Ramos (cell line): ENCODE measurements around the gene GPR176.

Experiments used
- in situ Hi-C: fragments of 300-500 bp; cut with MboI; formaldehyde crosslinking; loops from one replicate; pipeline ENCODE4 v1.14.3; 2022; ENCODE audit warnings: low sequenced_read_pairs; ENCODE audit not compliant: unreplicated experiment

GPR176 gene

DNA sequence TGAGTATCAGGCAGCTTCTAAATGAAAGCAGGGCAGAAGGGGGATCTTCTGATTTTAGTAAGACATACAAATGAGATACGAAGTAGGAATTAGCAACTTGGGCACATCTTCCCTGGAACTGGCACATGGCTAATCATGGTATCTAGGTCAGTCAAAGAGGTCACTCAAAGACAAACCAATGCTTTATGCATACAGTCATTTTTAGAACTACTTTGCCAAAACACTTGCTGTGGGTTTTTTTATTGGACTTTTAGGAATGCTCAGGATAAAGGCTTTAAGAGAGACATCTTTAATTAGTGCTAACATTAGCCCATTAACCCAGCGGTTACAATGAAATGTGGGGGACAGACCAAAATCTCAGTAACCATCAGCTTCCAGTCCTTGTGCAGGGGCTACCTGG is 51.7 kb downstream of the GPR176 start:
- in situ Hi-C loops: no loop called here

DNA sequence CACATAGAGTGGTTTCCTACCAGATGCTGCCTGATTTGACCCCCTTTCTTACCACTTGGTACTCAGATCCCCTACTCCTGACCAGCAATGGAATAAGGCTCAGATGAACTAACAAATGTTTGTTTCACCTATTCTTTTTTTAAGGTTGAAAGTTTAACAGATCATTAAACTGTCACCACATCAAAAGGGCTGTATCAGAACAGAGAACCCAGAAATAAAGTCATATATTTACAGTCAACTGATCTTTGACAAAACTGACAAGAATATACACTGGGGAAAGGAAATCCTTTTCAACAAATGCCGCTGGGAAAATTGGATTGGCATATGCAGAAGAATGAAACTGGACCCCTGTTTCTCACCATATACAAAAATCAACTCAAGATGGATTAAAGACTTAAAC is 56.0 kb downstream of the GPR176 start:
- in situ Hi-C loops: no loop called here

DNA sequence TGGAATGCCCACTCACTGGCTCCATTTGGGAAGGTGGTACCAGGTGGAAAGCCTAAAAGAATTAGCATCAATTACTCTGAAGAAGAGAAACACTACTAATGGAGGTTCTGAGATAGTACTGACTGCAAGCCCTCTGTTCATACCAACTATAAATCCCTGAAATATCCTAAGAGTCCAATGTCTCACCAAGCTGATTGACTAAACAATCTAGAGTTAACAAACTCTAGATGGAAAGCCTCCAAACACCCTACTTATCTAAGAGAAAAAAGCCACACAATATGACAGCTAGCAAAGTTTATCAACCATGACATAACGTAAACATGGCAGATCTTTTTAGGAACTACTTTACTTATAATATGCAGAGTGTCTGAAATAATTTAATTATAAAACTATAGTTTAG is 59.2 kb downstream of the GPR176 start:
- in situ Hi-C loops: no loop called here

DNA sequence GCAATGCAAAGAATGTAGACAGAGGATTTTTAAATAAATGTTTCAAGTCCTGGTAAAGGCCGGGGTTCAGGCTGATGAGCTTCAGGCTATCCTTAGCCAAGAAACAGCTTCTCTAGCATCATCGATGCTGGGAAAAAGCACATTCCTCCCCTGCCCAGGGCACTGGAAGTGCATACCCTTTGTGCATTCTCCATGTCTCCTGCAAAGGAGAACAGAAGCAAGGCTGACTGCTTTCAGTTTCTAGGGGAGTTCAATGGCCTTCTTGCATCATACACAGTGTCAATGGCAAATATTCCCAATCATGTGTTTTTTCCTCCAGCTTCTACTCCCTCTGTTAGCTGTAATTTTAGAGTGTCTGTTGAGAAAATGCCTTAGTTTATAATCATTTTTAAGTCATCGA is 59.9 kb downstream of the GPR176 start:
- in situ Hi-C loops: no loop called here

DNA sequence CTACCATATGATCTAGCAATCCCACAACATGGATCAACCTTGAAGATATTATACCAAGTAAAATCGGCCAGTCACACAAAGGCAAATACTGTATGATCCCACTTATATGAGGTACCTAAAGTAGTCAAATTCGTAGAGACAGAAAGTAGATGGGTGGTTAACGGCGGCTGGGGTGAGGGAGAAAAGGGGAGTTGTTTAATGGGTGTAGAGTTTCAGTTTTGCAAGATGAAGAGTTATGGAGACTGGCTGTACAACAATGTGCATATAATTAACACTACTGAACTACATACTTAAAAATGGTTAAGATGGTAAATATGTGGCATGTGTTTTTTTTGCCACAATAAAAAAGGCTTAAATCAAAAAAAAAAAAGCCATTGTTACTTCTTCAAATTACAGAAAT is 60.4 kb downstream of the GPR176 start:
- in situ Hi-C loops: no loop called here

DNA sequence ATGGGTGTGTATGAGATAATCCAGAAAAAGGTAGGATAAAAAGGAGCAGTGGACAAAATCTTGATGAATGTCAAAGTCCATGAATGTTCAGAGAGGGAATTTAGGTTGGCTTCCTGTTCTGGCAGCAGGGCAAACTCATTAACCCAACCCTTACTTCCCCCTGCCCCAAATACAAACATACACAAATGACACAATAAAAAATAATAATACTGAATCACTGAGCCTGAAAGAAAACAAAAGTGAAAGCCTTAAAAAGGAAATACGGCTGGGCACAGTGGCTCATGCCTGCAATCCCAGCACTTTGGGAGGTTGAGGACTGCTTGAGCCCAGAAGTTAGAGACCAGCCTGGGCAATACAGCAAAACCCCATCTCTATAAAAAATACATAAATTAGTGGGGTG is 62.9 kb downstream of the GPR176 start:
- in situ Hi-C loops: no loop called here

DNA sequence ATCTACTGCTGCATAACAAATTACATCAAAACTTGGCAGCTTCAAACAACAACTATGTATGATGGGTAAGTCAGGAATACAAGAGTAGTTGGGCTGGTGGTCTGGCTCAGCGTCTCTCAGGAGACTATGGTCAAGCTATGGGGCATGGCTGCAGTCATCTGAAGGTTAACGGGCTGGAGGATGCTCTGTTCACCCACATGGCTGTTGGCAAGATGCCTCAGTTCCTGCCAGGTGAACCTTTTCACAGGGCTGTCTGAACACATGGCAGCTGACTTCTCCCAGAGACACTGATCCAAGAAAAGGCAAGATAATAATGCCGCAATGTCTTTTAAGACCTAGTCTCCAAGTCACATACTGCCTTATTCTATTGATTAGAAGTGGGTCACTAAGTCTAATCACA is 63.7 kb downstream of the GPR176 start:
- in situ Hi-C loops: no loop called here

DNA sequence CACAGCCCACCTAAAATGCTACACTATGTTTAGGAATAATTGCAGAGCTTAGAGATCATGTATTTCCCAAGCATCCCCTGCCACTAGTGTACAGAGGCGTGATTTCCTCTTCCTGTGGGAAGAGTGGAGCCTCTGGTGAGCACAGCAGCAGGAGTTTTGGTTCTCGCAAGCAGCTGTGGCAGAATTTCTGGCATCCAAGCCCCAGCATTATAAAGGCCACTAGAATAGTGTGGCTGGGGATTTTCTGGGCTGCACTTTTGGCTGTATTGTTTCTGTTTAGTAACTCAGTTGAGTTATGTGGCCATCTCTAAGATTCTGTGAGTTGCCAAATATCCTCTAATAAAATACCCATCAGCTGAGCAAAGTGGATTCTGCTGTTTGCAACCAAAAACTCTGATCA is 64.7 kb downstream of the GPR176 start:
- in situ Hi-C loops: no loop called here

DNA sequence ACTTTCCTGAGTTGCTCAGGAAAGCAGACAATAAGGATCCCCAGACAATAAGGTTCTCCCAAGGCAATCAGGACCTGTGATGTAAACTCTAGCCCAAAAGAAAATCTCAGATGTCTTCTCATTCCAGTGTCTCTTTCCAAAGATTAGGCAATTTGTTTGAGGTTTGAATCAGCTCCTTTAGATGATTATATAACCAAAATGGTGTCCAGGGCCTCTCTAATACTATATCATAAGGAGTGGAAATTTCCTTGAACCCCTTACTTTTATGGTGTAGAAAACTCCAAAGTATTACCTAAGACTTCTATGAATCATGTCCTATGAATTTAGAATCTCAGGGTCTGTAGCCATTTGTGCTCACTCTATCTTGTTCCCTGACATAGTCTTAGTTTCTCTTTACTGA is 65.9 kb downstream of the GPR176 start:
- in situ Hi-C loops: no loop called here

DNA sequence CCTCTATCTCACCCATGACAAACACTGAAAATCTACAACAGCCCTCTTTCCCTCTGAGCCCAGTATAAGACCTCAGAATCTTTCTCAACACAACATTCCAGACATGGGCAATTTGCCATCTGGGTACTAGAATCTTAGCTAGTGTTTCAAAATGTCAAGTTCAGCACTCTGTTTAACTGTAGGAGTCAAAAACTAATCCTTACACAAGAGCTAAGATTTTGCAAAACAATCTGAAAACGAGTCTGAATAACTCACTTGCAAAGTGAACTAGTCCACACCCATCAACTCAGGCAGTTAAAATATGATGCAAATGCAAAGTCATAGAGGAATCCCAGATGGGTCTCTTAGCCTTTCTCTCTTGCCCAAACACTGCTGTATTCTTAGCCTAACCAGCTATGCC is 67.8 kb downstream of the GPR176 start:
- in situ Hi-C loops: no loop called here

DNA sequence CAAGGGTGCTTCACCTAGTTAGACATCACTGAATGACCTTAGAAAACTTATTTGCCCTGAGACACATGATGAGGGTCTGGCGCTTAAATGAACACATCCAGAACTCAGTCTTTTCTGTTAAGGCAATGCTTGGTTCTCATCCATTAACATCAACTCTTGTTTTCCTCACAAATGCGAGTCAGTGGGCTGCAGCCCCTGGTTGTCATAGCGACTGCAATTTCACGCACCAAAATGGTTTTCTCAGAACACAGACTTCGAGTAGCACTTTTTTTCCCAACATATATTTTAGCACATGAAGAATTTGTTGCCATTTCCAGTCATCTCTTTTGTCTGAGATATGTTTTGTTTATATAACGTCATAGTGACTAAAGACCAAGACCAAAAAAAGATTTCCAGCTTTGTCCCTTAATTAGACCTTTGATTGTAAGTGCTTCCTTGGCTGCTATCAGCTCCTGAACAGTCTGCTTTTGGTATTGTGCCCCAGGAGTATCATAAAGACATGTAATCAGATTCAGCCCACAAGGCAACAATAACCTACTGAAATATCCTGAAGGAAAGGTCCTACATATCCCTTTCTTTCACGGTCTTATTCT is 68.5 kb downstream of the GPR176 start:
- in situ Hi-C loops: no loop called here

DNA sequence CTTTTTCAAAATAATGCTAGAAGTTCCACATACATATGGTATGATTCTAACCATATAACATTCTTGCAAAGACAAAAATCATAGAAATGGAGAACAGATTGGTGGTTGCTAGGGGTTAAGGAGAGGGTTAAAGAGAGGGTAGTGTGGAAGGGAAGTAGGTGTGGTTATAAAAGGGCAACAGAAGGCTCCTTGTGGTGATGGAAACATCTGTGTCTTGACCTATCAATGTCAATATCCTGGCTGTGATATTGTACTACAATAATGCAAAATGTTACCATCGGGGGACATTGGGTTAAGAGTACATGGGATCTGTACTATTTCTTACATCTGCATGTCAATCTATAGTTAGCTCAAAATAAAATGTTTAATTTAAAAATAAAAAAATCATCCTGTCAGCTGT is 69.6 kb downstream of the GPR176 start:
- in situ Hi-C loops: no loop called here

DNA sequence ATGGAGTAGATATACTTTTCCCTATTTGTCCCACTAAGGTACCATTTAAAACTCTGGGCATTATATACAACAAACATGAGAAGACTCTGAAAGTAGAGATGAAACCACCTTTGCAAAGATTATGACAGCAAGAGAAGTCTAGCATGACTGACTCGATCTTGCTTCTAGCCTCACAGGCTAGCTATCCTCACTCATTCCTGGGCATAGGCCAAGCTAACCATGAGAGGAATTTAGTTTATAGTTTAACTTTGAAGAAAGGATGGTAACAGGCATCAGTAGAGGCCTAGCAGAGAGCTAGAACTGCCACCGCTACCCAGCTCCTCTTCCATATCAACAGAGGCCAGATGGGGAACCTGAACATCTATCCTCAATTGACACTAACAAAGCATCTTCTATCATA is 74.0 kb downstream of the GPR176 start:
- in situ Hi-C loops: no loop called here

DNA sequence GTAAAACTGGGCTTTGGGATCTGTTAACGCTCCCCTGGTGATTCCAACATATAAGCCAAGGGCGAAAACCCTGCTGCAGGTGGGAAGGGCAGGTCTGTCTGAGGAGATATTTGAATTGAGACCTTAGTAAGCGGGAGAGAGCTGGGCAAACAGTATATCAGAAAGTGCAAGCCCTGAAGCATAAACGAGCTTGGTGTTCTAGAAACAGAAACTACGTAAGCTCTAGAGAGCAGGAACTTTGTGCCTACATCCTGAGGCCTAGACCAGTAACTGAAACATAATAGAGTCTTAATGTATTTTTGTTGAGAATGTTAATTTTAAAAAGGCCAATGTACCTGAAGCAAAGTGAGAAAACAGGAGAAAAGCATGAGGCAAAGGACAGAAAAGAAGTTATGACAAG is 74.5 kb downstream of the GPR176 start:
- in situ Hi-C loops: no loop called here

DNA sequence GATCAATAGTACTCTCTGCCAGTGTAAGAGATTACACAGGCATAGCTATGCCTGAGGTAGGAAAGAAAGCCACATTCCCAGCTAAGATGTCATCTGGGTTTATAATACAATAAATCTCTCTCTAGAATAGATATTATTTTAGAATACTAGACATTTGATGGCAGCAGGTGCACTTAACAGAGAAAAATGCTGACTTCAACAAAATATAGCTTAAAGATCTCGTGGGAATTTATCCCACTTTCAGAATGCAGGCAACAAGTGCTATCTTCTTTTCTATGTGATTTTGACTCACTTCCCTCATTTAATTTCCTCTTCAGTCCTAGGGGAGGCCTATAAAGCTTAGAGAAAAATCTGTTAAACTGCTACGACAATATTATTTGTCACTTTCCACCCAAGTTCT is 76.5 kb downstream of the GPR176 start:
- in situ Hi-C loops: no loop called here

DNA sequence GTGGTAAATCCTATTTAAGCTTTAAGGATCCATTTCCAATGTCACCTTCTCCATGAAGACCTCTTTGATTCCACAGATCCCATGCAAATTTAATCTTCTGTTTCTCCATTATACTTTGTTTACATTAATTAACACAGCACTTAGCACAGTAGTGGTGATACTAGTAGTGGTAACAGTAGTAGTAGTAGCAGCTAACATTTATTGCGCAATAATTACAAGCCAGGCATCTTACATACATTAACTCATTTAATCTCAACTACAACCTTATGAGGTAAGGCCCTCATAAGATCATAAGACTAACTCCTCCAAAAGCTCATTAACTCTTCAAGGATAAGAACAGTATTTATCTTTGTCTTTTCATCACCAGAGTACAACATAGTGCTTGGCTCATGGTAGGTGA is 82.6 kb downstream of the GPR176 start:
- in situ Hi-C loops: no loop called here

DNA sequence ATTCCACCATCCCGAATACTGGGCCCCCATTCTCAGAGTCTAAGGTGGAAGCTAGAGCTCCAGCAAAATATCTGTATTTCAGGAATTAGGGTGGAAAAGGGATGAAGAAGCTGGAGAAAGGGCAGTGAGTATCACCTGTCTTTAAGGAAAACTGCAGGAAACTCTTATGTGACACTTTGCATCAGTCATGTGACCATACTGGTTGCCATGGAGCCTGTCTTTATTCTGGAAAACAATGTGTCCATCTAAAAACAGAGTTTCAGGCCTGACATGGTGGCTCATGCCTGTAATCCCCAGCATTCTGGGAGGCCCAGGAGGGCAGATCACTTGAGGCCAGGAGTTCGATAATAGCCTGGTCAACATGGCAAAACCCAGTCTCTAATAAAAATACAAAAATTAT is 84.5 kb downstream of the GPR176 start:
- in situ Hi-C loops: no loop called here

DNA sequence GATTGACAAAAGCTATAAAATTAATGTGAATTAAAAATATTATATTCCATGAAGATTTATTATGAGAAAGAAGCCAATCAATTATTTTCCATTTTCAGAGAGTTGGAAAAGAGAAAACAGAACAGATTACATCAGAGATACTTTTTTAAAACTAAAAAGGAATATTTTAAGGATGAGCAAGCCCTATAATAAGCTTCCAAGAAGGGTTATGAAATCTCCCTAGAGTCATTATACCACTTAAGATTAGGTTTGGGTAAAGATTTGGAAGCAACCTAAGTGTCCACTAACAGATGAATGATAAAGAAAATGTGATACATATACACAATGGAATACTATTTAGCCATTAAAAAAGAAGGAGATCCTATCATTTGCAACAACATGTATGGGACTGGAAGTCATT is 85.8 kb downstream of the GPR176 start:
- in situ Hi-C loops: no loop called here

DNA sequence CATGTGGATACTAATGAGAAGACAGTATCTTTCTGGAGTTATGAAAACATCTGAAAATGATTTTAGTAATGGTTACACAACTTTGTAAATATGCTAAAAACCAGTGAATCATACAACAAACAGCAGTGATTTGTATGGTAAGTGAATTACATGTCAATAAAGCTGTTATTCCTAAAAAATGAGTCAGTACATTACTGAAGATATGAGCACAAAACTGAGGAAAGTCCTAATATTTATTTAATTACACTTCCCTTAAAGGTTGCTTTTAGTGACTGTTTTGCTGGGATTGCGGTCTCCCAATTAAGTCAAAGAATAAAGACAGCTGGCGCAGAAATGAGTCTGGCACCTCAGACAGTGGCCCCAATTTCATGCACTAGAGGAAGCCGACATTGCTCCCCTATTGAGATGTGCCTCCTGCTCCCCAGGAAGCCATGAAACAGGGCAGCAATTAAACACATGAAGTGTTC is 86.5 kb downstream of the GPR176 start:
- in situ Hi-C loops: no loop called here

DNA sequence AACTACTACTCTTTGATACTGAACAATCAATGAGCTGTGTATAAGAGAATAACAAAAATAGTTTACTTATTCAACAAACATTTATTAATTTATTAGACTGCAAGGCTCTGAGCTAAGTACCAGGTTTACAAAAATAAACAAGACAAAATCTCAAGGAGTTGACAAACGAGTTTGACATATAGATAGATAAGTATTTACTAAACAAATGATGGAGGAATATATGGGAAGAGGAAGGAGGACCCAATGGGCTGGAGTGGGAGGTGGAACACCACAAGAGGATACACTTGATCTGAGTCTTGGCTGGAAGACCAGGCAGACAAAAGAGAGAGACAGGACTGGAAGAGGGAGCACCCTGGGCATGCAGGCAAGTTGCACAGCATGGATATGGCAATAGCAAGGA is 89.9 kb downstream of the GPR176 start:
- in situ Hi-C loops: no loop called here

DNA sequence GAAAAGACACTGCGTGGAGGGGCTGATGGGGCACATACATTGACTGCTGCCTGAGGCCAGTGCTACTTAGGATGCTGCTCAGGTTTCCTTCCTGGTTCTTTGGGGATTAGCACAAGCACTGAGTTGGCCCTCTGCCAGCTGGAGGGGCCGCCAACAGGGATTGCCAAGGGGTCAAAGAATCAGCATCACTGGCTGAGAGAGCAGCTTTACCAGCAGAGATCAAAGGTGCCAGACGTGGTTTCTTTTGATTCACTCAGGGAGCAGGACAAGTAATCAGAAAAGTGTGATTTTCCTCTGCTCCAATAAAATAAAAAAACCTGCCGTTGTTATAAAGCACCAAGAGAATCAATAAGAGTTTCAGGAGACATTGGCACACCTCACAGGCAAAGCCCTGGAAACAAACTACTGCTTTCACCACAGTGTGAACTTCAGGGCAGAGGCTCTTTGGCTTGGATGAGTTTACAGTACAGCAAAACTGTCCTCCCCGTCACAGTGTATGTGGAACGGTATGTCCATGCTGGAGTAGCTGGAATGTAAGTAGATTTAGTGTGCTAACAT is 91.6 kb downstream of the GPR176 start:
- in situ Hi-C loops: no loop called here

DNA sequence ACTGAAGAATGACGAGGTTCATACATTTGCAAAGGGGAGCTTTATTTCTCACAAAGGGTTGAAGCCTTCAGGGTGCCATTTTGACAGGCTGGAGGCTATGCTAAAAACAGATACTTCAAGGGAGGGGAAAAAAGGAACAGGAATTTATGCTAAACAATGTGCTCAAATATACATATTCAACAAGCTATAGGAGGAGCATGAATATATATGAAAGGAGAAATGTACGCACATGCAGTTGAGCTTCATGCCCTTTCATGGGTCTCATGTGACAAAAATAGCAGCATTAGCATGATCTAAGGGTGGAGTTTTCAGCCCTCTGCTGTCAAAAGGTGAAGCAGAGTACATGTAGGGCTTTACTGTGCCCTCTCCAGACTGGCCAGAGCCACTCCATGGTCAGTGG is 93.1 kb downstream of the GPR176 start:
- in situ Hi-C loops: no loop called here

DNA sequence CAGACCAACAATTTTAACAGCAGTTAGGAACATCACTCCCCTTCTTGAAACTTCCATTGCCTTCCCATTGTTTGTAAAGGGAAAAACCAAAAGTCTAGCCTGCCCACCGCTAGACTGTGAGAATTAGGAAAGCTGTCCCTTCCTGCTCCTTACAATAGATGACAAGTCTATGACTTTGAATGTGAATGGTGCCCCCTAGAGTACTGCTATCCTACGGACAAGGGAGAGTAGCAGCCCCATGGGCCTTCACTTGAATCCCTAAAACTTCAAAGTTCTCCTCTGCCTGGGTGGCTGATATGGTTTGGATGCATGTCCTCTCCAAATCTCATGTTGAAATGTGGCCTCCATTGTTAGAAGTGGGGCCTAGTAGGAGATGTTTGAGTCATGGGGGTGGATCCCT is 96.4 kb downstream of the GPR176 start:
- in situ Hi-C loops: loop anchor here (25.0 kb wide), 1 partner anchor 189 kb away; no protein-coding TSS in a partner anchor
